GM12878 (cell line): ENCODE results near the gene LIN54.

ENCODE experiments used
- BACH1 ChIP-seq: fragments of 450-650 bp; IDR thresholded peaks from 2 replicates; pipeline ENCODE4 v1.6.1; 2017; ENCODE audit warnings: mild to moderate bottlenecking, borderline replicate concordance
- CHD2 ChIP-seq: IDR thresholded peaks from 2 replicates; pipeline ENCODE4 v1.6.1; 2011; ENCODE audit warnings: low read depth, low read length, improper control_type of control experiment, borderline replicate concordance
- EP300 ChIP-seq, 2 experiments: fragments of 150-350 bp in 1 of 2; IDR thresholded peaks; 2 replicates each; pipeline ENCODE4 v1.6.1; 2011 to 2012; ENCODE audit warnings: low read depth in 2 of 2, low read length in 2 of 2, borderline replicate concordance in 1 of 2, improper control_type of control experiment in 1 of 2, inconsistent platforms in 1 of 2; ENCODE audit not compliant: control insufficient read depth in 1 of 2
- EZH2 ChIP-seq: IDR thresholded peaks from 2 replicates; pipeline ENCODE4 v1.6.1; 2012; ENCODE audit warnings: low read depth, mild to moderate bottlenecking, control low read depth, inconsistent platforms, low read length, borderline replicate concordance; ENCODE audit not compliant: control insufficient read depth
- NFIC ChIP-seq: IDR thresholded peaks from 2 replicates; pipeline ENCODE4 v1.6.1; 2012; ENCODE audit warnings: low read depth, mild to moderate bottlenecking, inconsistent platforms, low read length, moderate library complexity
- POLR2AphosphoS5 ChIP-seq: IDR thresholded peaks from 2 replicates; pipeline ENCODE4 v1.6.1; 2011; ENCODE audit warnings: mild to moderate bottlenecking, low read length, inconsistent platforms
- SP1 ChIP-seq: IDR thresholded peaks from one replicate; pipeline ENCODE4 v1.6.1; 2011; ENCODE audit warnings: low read depth, low read length
- TF ChIP-seq, protein P1 (sequence below), 3 experiments: IDR thresholded peaks in 2 of 3; conservative IDR thresholded peaks in 1 of 3; 2 replicates each; pipeline ENCODE4 v1.5.1; 2011; ENCODE audit warnings: low read depth in 3 of 3, low read length in 3 of 3, mild to moderate bottlenecking in 3 of 3, control low read depth in 2 of 3, moderate library complexity in 2 of 3, inconsistent platforms in 1 of 3, mixed read lengths in 1 of 3; ENCODE audit not compliant: control insufficient read depth in 2 of 3, insufficient read depth in 1 of 3; ENCODE audit errors: extremely low read depth in 1 of 3

GRCh38 chr4:83036991-83037665 is 26.5 kb upstream of the LIN54 start:
- no peak for TF ChIP-seq EP300 (IDR thresholded peaks at IDR 0.05; ENCODE audit: borderline replicate concordance in 1 of 2, control insufficient read depth in 1 of 2, low read depth in 2 of 2, low read length in 2 of 2)
- TF ChIP-seq SP1, result no peak
- TF ChIP-seq BACH1, result no peak
- TF ChIP-seq, protein P1, sequence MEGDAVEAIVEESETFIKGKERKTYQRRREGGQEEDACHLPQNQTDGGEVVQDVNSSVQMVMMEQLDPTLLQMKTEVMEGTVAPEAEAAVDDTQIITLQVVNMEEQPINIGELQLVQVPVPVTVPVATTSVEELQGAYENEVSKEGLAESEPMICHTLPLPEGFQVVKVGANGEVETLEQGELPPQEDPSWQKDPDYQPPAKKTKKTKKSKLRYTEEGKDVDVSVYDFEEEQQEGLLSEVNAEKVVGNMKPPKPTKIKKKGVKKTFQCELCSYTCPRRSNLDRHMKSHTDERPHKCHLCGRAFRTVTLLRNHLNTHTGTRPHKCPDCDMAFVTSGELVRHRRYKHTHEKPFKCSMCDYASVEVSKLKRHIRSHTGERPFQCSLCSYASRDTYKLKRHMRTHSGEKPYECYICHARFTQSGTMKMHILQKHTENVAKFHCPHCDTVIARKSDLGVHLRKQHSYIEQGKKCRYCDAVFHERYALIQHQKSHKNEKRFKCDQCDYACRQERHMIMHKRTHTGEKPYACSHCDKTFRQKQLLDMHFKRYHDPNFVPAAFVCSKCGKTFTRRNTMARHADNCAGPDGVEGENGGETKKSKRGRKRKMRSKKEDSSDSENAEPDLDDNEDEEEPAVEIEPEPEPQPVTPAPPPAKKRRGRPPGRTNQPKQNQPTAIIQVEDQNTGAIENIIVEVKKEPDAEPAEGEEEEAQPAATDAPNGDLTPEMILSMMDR (IDR thresholded peaks at IDR 0.05 in 2 of 3, conservative IDR thresholded peaks at IDR 0.05 in 1 of 3; ENCODE audit: control insufficient read depth in 2 of 3, extremely low read depth in 1 of 3, insufficient read depth in 1 of 3, low read depth in 3 of 3, low read length in 3 of 3), result no peak
- no peak for TF ChIP-seq POLR2AphosphoS5
- no peak for TF ChIP-seq EZH2
- TF ChIP-seq NFIC, result no peak
- no peak for TF ChIP-seq CHD2
